GM21360 (cell line): ENCODE measurements around the gene CXCL8.

Experiments
- ATAC-seq: cut with Tn5 transposase; IDR thresholded peaks from one replicate; pipeline ENCODE4 v1.9.1; 2021; ENCODE audit warnings: mild to moderate bottlenecking, moderate library complexity; ENCODE audit not compliant: unreplicated experiment

The CXCL8 gene

DNA sequence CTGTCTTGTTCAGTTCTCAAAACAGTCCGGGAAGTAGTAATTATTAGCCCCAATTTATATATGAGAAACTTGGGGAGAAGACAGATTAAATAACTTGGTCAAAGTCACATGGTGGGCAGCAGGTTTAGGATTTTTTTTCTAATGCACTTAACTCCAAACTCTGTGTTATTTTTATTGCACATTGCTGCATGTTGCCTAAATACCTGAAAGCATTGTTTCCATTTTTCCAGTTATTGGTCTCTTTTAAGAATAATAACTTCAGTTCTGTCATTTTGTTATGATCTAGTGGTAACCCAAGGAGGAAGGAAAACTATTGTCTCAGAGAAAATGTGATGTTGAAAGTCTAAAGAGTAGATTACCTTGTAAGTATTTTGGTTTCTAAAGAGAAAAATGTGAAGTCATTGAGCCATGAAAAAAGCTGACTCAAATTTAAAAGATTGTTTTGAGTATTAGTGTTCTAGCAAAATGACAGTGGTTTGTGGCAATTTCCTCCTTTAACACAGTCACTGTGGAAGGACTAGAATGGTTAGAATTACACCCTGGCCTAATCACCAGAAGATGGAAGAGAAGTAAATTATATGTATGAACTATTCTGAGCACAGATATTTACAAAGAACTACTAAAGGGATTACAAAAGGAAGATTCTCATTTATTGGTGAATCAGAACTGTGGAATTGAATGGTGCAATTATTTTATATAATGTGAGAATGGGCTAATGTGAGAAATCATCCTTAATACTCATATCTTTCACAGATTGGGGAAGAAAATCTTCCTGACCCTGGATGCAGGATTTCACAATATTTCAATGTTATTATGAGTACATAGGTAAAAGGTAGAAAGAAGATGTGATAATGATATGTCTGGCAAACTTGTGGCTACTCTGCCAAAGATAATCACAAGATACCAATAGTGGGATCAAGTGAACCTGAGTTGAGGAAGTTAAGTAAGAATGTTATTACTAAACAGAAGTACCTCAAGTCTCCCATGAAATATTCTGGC is 21.7 kb upstream of the CXCL8 start:
- ATAC-seq: peak; percentile 94

DNA sequence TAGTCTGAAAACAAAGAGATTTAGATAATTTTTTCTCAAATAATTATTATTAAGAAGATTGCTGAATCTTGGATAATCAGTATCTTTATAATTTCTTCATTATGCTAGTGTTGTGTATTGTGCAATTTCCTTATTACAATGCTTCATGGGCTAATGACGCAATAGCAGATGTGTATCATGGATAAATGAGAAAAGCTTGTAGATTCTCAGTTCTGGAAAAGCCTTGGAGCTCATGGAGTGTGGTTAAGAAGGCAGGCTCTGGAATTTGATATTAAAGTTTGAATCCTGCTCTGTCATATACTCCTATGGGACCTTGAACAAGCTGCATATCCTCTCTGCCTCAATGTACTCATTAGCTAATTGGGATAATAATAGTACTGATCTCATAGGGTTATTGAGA is 18.9 kb upstream of the CXCL8 start:
- ATAC-seq: no peak

DNA sequence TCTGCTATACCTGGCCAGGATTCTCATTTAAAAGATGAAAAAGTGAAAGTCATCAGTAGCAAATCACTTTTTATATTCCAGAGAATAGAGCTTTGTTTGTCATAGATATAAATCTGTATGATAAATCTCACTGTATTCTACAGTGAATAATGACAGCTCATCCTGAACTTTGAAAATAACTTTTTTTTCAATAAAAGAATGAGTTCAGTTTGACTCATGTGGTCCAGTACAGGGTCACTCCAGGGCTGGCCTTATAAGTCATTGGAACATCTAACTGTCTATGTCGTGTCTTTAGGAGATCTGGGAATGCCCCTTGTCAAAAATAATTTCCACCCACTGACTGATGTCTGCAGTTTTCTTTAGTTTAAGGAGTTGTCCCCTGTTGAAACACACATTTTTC is 18.5 kb upstream of the CXCL8 start:
- ATAC-seq: no peak

DNA sequence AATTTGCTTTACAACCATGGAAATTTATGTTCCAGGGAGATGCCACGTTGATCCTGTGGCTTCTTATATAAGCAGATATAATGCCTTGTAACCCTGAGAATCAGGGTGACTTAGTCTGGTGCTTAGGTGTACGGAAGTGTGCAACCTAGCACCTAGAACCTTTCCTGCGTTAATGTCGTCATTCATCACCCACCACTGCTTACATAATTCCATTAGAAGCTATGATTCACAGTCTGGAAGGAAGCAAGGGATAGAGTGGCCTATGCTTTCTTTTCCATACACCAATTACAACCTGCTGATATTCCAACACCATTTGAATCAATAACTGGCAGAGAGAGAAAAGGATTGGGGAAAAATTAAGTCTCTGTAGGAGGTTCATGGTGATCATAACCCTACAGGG is 17.3 kb upstream of the CXCL8 start:
- ATAC-seq: no peak

DNA sequence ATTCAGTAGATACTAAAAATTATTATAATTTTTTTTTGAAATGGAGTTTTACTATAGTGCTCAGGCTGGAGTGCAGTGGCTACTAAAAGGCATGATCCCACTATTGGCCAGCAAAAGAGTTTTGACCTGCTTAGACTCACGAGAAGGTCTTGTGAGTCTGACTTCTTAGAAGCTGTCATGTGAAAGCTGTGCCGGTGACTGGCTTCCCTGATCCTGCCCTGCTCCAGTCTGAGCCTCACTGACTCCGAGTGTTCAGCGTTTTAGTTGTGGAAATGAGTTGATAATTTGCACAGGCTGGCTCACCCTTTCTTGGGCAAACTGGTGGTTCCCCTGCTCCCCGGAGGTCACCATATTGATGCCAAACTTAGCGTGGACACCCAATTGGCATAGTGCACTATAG is 16.4 kb upstream of the CXCL8 start:
- ATAC-seq: no peak

DNA sequence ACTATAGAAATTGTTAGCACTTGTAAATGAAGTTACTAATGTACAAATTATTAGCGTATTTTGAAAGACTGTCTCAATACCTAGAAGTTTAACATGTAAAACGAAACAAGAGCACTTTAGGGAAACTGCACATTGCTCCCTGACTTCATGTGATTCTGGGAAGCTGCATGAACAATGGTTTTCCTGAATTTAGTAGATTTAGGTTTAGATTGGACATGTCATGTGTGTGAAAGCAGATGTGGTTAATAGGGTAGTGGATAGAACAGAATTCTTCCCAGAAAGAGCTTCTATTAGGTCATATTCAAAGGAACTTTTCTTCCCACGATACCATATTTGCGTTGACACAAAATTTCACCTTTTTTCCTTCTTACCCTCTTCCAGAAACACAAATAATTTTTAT is 14.9 kb upstream of the CXCL8 start:
- no peak for ATAC-seq

DNA sequence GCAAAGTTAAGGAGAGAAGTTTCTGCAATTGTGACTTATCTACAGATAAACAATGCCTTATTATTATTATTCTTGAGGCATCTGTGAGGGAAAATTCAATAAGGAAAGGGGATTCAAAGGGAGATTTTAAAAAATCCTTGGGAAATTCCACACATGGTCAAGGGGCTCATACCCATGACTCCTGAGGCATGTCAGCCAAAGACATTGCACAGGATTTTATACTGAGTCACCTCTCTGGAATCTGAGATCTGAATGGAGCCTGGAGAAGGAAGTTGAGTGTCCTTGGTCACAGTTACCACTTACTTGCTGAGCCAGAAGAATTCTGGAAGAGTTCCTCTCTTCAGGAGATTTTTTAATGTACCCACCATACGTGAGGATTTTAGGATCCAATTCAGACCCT is 14.4 kb upstream of the CXCL8 start:
- no peak for ATAC-seq

DNA sequence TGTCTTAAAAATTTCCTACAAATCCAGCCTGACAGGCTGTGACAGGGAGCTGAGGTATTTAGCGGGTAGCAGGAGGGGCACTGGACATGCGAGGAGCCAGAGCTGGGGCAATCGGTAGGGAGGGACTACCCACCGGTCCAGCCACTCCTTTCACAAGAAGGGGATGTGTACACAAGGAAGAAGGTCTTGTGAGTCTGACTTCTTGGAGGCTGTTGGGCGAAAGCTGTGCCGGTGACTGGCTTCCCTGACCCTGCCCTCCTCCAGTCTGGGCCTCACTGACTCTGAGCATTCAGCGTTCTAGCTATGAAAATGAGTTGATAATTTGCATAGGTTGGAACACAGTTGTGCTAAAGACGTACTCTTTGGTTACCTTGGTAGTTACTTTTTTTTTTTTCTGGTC is 12.7 kb upstream of the CXCL8 start:
- ATAC-seq: peak; percentile 76

DNA sequence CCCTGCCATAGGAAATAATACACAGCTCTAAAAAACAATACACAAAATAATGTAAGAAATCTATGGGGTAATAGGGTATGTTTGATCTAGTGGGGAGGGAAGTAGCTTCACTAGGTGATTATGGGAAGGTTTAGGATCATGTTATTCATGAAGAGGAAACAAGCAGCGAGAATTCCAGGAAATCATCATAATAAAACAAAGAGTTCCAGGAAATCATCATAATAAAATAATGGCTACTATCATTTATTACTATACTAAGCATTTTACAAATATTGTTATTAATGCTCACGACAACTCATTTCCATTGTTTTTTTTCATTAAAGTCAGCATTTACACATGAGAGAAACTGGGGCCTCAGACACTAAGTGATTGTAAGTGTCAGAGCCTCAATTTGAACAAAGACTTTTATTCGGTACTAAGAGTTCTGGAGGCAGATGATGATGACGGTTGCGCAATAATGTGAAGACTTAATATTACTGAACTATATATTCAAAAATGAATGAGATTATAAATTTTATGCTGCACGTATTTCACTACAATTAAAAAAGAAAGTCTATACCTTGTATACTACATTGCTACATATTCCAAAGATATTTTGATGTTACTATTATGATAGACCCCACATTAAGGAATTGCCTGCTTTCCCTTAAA is 12.2 kb upstream of the CXCL8 start:
- ATAC-seq: no peak

DNA sequence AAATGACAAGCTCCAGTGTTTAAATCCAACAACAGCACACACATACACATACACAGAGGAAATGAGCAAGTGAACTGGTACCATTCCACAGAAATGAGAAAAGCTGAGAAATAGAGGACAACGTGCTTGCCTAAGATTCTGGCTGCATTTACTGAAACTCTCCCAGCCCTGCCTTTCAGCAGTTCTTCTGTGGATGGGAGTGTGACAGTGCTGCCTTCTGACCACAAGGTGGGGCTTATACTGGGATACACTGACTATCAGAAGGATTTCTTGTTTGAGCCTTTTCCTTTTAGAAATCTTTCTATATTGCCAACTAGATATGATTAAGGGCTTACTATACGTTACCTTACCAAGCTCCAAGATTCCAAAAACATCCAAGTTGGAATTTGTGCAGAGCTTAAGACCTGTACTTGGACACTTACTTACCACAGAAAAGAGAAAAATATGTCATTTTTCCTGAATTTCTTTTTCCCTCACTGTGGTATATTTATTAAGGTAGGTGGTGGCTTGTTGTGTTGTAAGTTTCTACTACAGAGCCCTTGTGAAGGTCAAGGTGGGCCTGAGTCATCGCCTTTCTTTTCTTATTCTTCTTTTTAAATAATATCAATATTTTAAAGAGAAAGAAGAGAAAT is 10.7 kb upstream of the CXCL8 start:
- peak; percentile 61 for ATAC-seq

DNA sequence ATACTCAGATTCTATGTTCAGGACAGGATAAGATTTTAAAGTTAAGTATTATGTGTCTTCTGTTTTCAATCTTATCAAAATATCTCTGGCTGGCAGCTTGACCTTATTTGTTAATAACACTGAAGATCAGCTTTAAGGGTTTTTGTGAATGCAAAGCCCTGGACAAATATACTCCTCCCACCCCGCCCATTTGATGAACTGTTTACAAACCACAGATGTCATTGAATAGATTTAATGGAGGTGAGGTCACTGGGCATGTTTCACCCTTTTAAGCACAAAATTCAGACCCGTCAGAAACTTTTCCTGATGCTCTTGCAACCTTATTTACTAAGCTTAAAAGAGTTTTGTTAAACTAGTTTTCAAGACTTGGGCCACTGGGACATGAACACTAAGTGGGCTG is 10.1 kb upstream of the CXCL8 start:
- no peak for ATAC-seq

DNA sequence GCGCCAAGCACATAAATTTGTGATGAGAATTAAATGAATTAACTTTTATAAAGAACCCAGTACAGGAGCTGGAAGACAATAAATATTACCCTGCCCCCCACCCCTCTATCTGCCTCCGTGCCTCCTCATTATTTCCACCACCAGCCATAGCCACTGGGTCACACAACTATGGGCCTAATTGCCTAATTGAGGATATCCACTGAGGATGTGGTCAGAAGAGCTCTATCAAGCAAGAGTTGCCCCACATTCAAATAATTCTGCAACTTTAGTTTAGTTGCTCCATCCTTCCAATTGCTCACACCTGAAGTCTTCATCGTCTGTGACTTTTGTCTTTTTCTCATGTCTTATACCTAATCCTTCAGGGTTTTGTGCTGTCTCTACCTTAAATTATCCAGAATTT is 9.5 kb upstream of the CXCL8 start:
- no peak for ATAC-seq

DNA sequence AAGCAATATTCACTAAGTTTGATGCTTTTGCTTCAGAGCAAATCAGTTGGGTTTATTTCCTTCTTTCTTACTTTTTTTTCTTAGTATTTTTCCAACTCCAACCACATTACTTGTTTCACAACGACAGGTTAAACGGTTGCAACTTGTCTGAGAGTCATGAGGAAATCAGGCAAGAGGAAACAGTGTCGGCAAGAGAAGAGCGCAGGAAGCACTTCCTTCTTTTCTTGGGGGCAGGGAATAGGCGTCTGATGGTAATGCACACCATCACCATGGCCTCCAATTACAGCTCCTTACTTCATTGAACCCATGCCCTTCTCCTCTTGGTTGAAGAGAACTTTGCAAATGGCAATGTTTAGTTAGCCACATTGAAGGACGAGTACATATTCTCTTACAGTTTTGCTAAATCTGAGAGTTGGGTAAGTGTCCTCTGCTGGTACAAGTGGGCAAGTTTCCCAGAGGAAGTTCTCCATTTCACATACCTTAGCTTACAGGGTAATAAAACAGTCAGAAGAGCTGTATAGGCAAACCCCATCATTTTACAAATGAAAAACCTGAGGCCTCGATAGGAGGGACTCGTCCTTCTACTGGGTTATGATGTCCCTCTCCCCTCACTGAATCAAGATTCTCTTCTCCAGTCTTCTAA is 8.3 kb upstream of the CXCL8 start:
- no peak for ATAC-seq

DNA sequence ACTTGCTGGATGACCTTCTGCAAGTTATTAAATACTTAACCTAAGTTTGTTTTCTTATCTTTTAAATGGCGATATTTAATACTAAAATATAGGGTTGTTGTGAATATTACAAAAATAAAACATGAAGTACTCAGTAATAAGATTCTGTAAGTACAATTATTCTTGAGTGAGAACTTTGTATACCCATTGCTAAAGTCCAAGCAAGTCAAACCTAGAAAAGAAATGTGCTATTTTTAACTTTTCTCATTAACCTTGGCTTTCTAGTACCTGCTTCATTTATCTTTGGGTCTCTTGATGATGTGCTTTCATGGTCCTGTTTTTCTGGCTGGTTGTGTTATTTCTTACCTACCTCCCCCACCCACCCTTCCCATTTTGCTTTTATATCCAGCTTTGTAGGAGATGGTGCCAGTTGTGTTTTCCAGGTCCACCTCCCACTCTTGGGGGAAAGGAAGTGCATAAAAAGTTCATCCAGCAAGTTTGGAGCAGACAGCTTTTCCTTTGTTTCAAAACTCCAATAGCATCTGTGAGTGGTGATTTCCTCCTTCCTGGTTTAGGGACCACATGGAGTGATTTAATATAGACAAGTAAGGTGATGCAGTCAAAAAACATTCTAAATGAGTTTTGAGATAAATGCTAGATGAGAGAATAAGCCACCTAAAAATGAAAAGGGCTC is 7.5 kb upstream of the CXCL8 start:
- ATAC-seq: no peak

DNA sequence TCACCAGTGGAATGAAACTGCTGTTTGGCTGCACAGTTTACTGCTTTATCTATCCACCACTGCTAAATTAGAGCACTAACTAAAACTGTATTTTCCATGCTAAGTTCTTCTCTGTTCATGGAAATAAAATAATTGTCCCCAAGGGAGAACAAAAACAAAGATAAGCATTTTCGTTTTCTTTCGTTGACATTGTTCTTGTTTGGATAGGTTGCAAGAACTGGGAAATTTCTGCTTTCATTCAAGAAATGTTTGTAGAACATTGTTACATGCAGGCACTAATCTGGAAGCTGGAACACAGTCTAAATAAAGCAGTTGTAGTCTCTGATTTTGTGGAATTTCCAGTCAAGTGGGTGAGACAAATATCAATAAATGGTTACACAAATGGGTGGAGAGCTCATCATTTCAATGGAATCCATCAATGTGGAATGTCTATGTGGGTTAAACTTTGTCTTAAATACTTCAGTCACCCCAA is 5.8 kb upstream of the CXCL8 start:
- ATAC-seq: no peak

DNA sequence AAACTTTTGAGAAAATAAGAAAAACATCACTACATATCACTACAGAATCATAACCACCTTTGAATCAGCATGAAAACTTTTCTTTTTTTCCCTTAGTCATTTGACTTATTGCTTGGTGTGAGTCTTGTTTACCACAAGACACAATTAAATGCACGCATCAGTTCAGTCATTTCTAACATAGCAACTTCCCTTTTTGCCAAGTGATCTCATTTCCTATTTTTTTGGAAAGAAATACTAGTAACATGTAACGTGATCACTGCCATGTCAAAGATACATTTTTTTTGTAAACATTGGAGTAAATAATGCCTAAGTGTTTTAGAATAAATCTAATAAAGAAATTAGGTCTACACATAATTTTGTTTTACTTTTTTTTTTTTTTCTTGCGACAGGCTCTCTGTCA is 5.1 kb upstream of the CXCL8 start:
- ATAC-seq: peak; percentile 89

DNA sequence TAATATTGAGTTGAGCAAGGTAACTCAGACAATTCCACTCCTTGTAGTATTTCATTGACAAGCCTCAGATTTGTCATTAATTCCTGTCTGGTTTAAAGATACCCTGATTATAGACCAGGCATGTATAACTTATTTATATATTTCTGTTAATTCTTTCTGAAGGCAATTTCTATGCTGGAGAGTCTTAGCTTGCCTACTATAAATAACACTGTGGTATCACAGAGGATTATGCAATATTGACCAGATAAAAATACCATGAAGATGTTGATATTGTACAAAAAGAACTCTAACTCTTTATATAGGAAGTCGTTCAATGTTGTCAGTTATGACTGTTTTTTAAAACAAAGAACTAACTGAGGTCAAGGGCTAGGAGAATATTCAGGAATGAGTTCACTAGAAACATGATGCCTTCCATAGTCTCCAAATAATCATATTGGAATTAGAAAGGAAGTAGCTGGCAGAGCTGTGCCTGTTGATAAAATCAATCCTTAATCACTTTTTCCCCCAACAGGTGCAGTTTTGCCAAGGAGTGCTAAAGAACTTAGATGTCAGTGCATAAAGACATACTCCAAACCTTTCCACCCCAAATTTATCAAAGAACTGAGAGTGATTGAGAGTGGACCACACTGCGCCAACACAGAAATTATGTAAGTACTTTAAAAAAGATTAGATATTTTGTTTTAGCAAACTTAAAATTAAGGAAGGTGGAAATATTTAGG is 821 bp downstream of the CXCL8 start:
- ATAC-seq: no peak

DNA sequence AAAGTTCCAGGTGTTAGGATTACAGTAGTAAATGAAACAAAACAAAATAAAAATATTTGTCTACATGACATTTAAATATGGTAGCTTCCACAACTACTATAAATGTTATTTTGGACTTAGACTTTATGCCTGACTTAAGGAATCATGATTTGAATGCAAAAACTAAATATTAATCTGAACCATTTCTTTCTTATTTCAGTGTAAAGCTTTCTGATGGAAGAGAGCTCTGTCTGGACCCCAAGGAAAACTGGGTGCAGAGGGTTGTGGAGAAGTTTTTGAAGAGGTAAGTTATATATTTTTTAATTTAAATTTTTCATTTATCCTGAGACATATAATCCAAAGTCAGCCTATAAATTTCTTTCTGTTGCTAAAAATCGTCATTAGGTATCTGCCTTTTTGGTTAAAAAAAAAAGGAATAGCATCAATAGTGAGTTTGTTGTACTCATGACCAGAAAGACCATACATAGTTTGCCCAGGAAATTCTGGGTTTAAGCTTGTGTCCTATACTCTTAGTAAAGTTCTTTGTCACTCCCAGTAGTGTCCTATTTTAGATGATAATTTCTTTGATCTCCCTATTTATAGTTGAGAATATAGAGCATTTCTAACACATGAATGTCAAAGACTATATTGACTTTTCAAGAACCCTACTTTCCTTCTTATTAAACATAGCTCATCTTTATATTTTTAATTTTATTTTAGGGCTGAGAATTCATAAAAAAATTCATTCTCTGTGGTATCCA is 1.6 kb downstream of the CXCL8 start:
- no peak for ATAC-seq

DNA sequence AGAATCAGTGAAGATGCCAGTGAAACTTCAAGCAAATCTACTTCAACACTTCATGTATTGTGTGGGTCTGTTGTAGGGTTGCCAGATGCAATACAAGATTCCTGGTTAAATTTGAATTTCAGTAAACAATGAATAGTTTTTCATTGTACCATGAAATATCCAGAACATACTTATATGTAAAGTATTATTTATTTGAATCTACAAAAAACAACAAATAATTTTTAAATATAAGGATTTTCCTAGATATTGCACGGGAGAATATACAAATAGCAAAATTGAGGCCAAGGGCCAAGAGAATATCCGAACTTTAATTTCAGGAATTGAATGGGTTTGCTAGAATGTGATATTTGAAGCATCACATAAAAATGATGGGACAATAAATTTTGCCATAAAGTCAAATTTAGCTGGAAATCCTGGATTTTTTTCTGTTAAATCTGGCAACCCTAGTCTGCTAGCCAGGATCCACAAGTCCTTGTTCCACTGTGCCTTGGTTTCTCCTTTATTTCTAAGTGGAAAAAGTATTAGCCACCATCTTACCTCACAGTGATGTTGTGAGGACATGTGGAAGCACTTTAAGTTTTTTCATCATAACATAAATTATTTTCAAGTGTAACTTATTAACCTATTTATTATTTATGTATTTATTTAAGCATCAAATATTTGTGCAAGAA is 2.3 kb downstream of the CXCL8 start:
- ATAC-seq: no peak
